Right cardiac atrium (tissue), 5 donors: ENCODE measurements around the gene CARF. TPM values are rescaled to one million over a fixed set of nuclear protein-coding genes. Genes with fewer than 3 reads are reported as not detected.
"Not testable (repeated sequence)": the region's sequence is repeated elsewhere in the genome, so short reads cannot be mapped to it uniquely, and the experiment has no call there.

Source experiments
- ATAC-seq, 2 donors: fragments of 200-7000 bp; cut with Tn5 transposase; one replicate each; pipeline versions ENCODE4 v1.8.0 to v1.9.1; 2020; ENCODE audit warnings: moderate library complexity in 2 of 2, mild to moderate bottlenecking in 1 of 2
- DNase-seq, 3 donors: peaks; one replicate each; pipeline ENCODE4 v3.0.0-alpha.2; 2020
- H3K27ac ChIP-seq: one replicate; pipeline ENCODE4 v1.5.1; 2013; ENCODE audit warnings: mild to moderate bottlenecking, low read length, control low read depth, moderate library complexity
- H3K27me3 ChIP-seq: one replicate; pipeline ENCODE4 v1.6.1; 2013; ENCODE audit not compliant: control insufficient read depth, insufficient read depth
- H3K4me1 ChIP-seq: one replicate; pipeline ENCODE4 v1.6.1; 2013; ENCODE audit warnings: low read length; ENCODE audit not compliant: control insufficient read depth, insufficient read depth
- H3K4me3 ChIP-seq: one replicate; pipeline ENCODE4 v1.5.1; 2013; ENCODE audit warnings: low read length, control low read depth
- H3K9me3 ChIP-seq: one replicate; pipeline ENCODE4 v1.6.1; 2013; ENCODE audit warnings: low read length; ENCODE audit not compliant: control insufficient read depth
- WGBS: extraction: QIAGEN DNeasy Blood & Tissue Kit; methylation state at CpG from one replicate; pipeline ENCODE4 v1.1.7; 2013; 5-methylcytosine and 5-hydroxymethylcytosine counted together
- intact Hi-C, 4 donors: fragments of 100-400 bp; cut with DNase I; formaldehyde crosslinking; loops; one replicate each; pipeline versions ENCODE4 v1.11.0 to v1.14.0; 2022 to 2023
- polyA plus RNA-seq: library from polyadenylated mRNA; stranded (reverse); fragments of 200-250 nt; gene quantifications from one replicate; pipeline ENCODE4 v1.2.3, GENCODE V29; 2013
- total RNA-seq, 4 donors: library from RNA; stranded (reverse); fragmentation: NEBNext Ultra II Directional; extraction: Animal tissue kit (Norgen Biotek cat#: 25700); gene quantifications; one replicate each; pipeline ENCODE4 v1.2.1, GENCODE V29; 2021
- donor health status: healthy with polysubstance abuse.
- donor health status: DM: no; HTN: yes; CAD: no.
- donor health status: DM: no; HTN: no; CAD: no.
- donor health status: DM: no; HTN: yes; CAD: no; lungs with severe emphysema.
- donor health status: DM: yes; HTN: yes; CAD: no.

The CARF gene
- total and polyA plus RNA-seq, 5 donors = 2.8 to 10.2 (median 9.2) TPM

DNA sequence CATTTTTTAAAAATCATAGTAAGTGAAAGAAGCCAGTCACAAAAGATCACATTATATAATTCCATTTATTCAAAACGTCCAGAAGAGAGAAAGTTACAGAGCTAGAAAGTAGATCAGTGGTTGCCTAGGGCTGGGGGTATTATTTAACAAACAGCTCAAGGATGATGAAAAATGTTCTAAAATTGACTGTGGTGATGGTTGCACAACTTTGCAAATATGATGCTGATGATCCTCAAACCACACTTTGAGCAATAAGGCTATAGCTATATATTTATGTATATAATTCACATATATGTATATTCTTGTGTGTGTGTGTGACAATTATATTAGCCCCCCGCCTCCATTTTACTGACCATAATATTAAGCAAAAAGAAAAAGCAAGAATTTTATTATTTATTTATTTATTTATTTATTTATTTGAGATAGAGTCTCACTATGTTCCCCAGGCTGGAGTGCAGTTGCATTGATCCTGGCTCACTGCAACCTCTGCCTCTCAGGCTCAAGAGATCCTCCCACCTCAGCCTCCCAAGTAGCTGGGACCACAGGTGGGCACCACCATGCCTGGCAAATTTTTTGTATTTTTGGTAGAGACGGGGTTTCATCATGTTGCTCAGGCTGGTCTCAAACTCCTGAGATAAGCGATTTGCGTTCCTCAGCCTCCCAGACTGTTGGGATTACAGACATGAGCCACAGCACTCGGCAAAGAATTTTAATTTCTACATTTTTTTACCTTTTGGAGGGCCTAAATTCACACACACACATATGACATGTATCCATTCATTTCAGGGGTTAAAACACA lies 2.5 kb upstream of the CARF start:
- no peak for ATAC-seq
- Histone ChIP-seq H3K27ac (no peak overlapping the region), H3K4me1 (no peaks in the 10 kb centered on the region), H3K9me3 (no peaks in the 10 kb centered on the region), H3K4me3 (no peak overlapping the region), H3K27me3 (no peaks in the 10 kb centered on the region)
- DNase-seq = no peak
- intact Hi-C loops = no loop called here
- 91% methylated on average over 6 of the region's 6 CpGs for WGBS

DNA sequence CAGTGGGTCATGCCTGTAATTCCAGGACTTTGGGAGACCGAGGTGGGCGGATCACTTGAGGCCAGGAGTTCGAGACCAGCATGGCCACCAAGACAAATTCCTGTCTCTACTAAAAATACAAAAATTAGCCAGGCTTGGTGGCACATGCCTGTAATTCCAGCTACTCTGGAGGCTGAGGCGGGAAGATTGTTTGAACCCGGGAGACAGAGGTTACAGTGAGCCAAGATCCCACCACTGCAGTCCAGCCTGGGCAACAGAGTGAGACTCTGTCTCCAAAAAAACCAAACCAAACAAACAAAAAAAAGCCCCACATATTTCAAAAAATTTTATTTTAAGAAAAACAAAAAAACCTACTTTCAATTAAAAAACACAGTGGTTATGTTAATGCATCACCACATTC lies 1.8 kb upstream of the CARF start:
- ATAC-seq, intact Hi-C loops, H3K9me3 ChIP-seq, H3K27me3 ChIP-seq, DNase-seq, H3K4me1 ChIP-seq, H3K27ac ChIP-seq: not testable (repeated sequence)
- 85% methylated on average over 5 of the region's 5 CpGs for WGBS
- H3K4me3 ChIP-seq = peak overlapping the region; percentile 99

DNA sequence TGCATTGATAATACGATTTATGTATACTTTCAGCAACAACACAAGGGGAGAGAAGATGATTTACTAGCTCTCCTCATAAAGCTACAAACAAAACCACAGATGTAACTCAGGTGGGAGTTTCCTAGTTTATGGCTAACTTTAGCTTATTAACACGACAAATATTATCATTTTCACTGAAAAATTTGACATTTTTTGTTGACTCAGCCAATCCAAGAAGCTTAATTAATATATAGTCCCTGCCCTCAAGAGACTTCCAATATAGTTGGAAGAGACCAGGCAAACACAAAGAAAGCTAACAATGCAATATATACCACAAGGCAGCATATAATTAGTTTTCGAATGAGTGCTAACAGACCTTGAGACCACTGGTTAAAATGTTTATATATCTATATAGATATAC lies 1.4 kb upstream of the CARF start:
- no peaks in the 10 kb centered on the region for H3K4me1 ChIP-seq
- peak overlapping the region; percentile 99 for H3K4me3 ChIP-seq
- H3K27ac ChIP-seq = no peak overlapping the region
- ATAC-seq (no peak), DNase-seq (no peak)
- H3K27me3 ChIP-seq = no peaks in the 10 kb centered on the region
- no peaks in the 10 kb centered on the region for H3K9me3 ChIP-seq
- WGBS = 22% methylated on average over 3 of the region's 3 CpGs
- intact Hi-C loops = no loop called here

DNA sequence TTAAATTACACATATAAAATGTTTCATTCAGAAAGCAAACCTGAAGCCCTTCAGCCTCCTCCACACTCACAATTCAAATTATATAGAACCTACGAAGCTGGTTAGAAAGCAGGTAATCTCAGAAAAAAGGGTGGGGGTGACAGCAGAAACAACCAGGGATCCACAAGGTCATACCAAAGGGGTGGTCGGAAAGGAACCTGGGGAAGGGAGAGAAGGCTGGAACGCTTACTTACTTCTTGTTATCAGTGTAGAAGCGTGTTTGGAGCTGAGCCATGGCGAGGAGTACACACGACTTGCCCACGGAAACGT lies 918 bp upstream of the CARF start:
- DNase-seq (no peak), ATAC-seq (no peak)
- intact Hi-C loops = no loop called here
- no peaks in the 10 kb centered on the region for H3K27me3 ChIP-seq
- H3K4me1 ChIP-seq = no peaks in the 10 kb centered on the region
- WGBS = 0% methylated on average over 8 of the region's 8 CpGs
- peak overlapping the region; percentile 99 for H3K4me3 ChIP-seq
- H3K9me3 ChIP-seq = no peaks in the 10 kb centered on the region
- peak overlapping the region; percentile 79 for H3K27ac ChIP-seq

DNA sequence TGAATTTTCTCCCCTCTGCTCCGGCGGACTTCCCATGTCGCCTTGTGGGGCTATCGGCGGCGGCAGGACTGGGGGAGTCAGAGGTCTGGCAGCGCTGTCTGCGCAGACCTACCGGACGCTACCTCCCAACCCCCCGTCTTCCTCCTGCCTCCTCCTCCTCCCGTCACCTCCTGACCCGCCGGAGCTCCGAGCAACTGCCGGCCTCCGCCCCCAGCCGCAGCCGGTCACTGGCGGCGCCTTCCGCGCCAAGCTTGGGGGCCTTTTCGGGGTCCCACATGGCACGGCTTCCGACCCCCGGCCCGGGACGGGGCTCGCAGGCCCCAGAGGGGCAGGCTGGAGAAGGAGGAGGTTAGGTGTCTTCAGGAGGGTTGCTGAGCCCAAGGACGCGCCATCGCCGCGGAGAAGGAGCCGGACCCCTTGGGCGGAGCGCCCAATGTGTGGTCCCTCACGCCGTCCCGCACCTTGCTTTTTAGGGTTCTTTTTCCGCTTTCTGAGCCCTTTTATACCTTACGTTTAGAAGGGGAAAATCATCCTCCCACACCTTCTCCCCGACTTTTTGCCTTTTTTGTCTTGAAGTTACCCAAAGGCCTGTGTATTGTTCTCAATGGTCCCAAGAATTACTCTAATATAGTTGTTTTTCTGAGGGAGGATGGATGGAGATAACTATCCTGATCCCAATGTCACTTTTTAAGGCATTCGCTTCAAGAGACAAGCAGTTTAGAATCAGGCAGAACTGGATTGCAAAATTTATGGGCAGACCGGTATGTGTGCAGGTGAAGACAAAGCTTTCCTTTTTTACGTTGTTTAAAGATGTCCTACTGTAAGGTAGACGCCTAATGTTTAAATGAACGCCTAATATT lies 497 bp downstream of the CARF start:
- H3K27me3 ChIP-seq, intact Hi-C loops, H3K9me3 ChIP-seq, H3K4me1 ChIP-seq: not testable (repeated sequence)
- 3% methylated on average over 18 of the region's 49 CpGs for WGBS
- peak; percentile 90 to 92 for ATAC-seq
- Histone ChIP-seq H3K4me3 (peak overlapping the region; percentile 99), H3K27ac (peak overlapping the region; percentile 98)
- DNase-seq = peak in 1 of 3 donors; percentile 62

DNA sequence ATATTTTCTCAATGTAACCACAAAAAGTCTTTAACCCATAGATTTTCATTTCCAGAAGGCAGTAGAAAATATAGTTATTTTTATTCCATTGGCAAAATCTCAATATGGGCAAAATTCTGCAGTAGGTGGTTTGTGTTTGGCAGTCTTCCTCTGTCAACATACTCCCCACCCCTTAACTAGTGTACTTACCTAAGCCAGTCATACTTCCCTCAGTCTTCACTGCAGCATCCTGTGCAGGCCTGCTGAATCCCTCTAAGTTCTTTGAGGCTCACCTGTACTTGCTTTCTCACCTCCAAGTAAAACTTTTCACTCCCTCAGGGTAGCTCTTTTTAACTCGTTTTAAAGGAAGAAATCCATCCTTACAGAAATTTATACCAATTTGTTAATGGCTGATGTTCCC lies 6.8 kb downstream of the CARF start:
- no peak overlapping the region for H3K27ac ChIP-seq
- intact Hi-C loops = no loop called here
- no peaks in the 10 kb centered on the region for H3K9me3 ChIP-seq
- DNase-seq (no peak), ATAC-seq (no peak)
- no peaks in the 10 kb centered on the region for H3K4me1 ChIP-seq
- 92% methylated on average over 1 of the region's 1 CpG for WGBS
- H3K27me3 ChIP-seq = no peaks in the 10 kb centered on the region
- H3K4me3 ChIP-seq = no peak overlapping the region

DNA sequence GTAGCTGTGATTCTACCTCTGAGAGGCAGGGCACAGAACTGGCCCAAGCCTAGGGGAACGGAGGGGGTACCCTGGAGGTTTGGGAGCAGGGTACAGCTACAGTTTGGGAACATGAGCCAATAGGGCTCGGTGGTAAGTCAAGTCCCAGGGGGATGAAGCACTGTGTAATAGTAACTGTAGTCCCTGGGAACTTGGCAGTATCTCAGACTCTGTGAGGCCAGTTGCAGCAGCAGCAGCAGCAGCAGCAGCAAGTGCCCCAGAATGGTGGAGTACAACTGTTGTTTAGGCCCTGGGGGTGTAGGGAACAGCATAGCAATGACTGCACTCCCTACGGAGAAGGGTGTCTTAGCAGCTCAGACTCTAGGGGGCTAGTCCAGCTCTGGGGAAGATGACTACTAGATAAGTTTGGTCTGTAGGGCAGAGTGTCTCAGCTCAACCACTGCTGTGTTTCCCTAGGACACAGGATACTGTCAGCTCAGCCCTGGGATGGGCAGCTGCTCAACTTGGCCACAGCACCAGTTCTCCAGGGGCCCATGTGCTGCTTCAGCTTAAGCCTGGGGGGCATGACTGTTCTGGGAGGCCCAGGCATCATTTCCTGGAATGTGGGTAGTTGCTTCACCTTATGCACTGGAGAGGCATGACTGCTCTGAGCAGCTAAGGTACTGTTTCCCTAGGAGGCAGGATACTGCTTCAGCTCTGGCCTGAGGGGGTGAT lies 20.5 kb downstream of the CARF start:
- no peaks in the 10 kb centered on the region for H3K27me3 ChIP-seq
- H3K4me1 ChIP-seq = no peaks in the 10 kb centered on the region
- H3K9me3 ChIP-seq = no peaks in the 10 kb centered on the region
- H3K4me3 ChIP-seq = no peak overlapping the region
- DNase-seq (no peak), ATAC-seq (peak; percentile 40 to 41)
- intact Hi-C loops = no loop called here
- WGBS = 75% methylated on average over 3 of the region's 3 CpGs
- no peak overlapping the region for H3K27ac ChIP-seq

DNA sequence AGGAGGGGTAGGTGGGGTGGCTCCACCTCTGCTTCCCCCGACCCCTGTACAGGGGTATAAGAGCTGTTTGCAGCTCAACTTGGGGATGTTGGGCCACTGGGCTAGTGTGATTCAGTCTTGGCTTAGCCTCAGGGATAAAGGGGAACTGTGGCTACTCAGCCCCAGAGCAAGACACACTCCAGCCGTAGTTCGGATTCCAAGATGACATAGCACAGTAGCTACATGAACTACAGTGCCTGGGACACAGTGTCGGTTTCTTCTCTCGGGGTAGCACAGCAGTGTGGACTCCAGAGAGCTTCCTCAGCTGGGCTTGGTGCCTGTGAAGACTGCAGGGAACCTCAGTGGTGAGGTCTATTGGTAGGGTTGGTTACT lies 21.1 kb downstream of the CARF start:
- DNase-seq (no peak), ATAC-seq (no peak)
- H3K27ac ChIP-seq = no peak overlapping the region
- no peaks in the 10 kb centered on the region for H3K4me1 ChIP-seq
- intact Hi-C loops = no loop called here
- no peaks in the 10 kb centered on the region for H3K9me3 ChIP-seq
- H3K27me3 ChIP-seq = no peaks in the 10 kb centered on the region
- H3K4me3 ChIP-seq = no peak overlapping the region
- 87% methylated on average over 5 of the region's 5 CpGs for WGBS

DNA sequence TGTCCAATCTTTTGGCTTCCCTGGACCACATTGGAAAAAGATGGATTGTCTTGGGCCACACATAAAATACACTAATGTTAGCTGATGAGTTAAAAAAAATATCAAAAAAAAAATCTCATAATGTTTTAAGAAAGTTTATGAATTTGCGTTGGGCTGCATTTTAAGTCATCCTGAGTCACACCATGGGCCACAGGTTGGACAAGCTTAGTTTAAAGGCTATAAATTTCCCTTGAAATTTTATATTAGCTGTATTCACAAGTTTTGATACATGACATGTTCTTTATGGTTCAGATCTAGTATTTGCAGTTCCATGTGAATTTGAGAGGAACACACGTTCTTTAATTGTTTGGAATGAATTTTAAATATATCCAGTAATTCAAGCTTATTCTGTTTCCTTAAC lies 21.9 kb downstream of the CARF start:
- intact Hi-C loops = no loop called here
- no peak overlapping the region for H3K4me3 ChIP-seq
- no peak overlapping the region for H3K27ac ChIP-seq
- WGBS = 94% methylated on average over 2 of the region's 2 CpGs
- no peaks in the 10 kb centered on the region for H3K27me3 ChIP-seq
- no peak for DNase-seq
- H3K4me1 ChIP-seq = no peaks in the 10 kb centered on the region
- no peaks in the 10 kb centered on the region for H3K9me3 ChIP-seq
- ATAC-seq = no peak

DNA sequence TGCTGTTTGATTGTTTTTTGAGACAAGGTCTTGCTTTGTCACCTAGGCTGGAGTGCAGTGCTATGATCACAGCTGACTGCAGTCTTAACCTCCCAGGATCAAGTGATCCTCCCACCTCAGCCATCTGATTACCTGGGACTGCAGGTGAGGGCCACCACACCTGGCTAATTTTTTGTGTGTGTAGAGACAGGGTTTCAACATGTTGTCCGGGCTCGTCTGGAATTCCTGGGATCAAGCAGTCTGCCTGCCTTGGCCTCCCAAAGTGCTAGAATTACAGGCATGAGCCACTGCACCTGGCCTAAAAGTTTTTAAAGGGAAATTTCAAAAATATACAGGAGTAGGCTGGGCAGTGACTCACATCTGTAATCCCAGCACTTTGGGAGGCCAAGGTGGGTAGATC lies 22.4 kb downstream of the CARF start:
- Histone ChIP-seq H3K27ac (no peak overlapping the region), H3K9me3 (no peaks in the 10 kb centered on the region), H3K27me3 (no peaks in the 10 kb centered on the region), H3K4me3 (no peak overlapping the region), H3K4me1 (no peaks in the 10 kb centered on the region)
- DNase-seq (no peak), ATAC-seq (no peak)
- WGBS = 97% methylated on average over 2 of the region's 2 CpGs
- intact Hi-C loops = no loop called here

DNA sequence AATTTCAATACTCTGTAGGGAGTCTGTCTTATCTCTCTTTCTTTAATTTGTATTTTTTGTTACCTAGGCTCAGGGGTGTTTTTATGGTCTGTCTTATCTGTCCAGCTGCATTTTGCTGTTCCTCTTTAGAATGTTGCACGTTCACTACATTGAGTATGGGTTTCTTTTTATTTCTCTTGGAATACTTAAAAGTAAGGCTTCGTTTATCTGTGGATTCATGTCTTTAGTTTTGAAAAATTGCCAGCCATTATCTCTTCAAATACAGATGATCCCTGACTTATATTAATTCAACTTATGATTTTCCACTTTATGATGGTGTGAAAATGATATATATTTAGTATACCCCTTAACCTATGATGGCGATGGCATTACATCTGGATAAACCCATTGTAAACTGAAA lies 26.9 kb downstream of the CARF start:
- intact Hi-C loops = no loop called here
- Histone ChIP-seq H3K27me3 (no peaks in the 10 kb centered on the region), H3K4me1 (no peaks in the 10 kb centered on the region), H3K27ac (no peak overlapping the region), H3K4me3 (no peak overlapping the region), H3K9me3 (no peaks in the 10 kb centered on the region)
- ATAC-seq (no peak), DNase-seq (no peak)
- WGBS = 97% methylated on average over 3 of the region's 3 CpGs
